GM23248 (cell line): ENCODE results near the gene MBOAT1.

Experiments used
- EZH2 ChIP-seq: fragments of 200-600 bp; sonication (generic); IDR thresholded peaks from 2 replicates; pipeline ENCODE4 v1.6.1; 2018; ENCODE audit warnings: antibody characterized with exemption, mild to moderate bottlenecking; ENCODE audit not compliant: insufficient read depth, poor library complexity, severe bottlenecking
- EZH2phosphoT487 ChIP-seq: fragments of 200-600 bp; sonication (generic); IDR thresholded peaks from 2 replicates; pipeline ENCODE4 v1.6.1; 2018; ENCODE audit warnings: antibody characterized with exemption, moderate library complexity, mild to moderate bottlenecking, low read depth; ENCODE audit not compliant: insufficient read depth

DNA sequence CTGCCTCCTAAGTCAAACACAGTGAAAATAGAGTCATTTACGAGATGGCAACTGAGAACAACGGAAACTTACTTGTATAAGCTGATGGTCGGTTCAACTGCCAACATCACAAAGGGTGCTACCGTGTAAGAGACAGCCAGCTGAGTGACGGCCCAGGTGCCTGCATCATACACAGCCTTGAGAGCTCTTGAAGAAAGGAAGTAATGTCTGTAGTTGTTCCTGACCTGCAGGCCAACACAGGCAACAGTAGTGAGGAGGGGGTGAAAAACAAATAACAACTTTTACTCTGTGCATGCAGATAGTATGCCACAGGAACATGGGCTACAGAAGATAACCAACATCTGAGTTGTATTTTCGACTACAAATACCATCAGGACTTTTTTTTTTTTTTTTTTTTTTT, 102.7 kb downstream of the MBOAT1 start:
- TF ChIP-seq EZH2phosphoT487 = no peak
- TF ChIP-seq EZH2 = no peak
